GM19023 (cell line): ENCODE results near the gene STARD6.
"Not testable (repeated sequence)": the region's sequence is repeated elsewhere in the genome, so short reads cannot be mapped to it uniquely, and the experiment has no call there.

ENCODE experiments used
- ATAC-seq: cut with Tn5 transposase; IDR thresholded peaks from one replicate; pipeline ENCODE4 v1.9.1; 2021; ENCODE audit warnings: mild to moderate bottlenecking, moderate library complexity; ENCODE audit not compliant: unreplicated experiment

STARD6 gene

GRCh38 chr18:54351186-54351585, 6.5 kb downstream of the STARD6 start:
- no peak for ATAC-seq

- no peak for ATAC-seq
Measured at GRCh38 chr18:54338230-54338629, 19.4 kb downstream of the STARD6 start.

- no peak for ATAC-seq
Measured at GRCh38 chr18:54335638-54336173, 22.0 kb downstream of the STARD6 start.

GRCh38 chr18:54330768-54331548, 26.7 kb downstream of the STARD6 start:
- no peak for ATAC-seq

GRCh38 chr18:54329787-54330186, 27.9 kb downstream of the STARD6 start:
- no peak for ATAC-seq

- ATAC-seq, result no peak
Measured at GRCh38 chr18:54327818-54328217, 29.8 kb downstream of the STARD6 start.

- ATAC-seq, result no peak
Measured at GRCh38 chr18:54323970-54324369, 33.7 kb downstream of the STARD6 start.

GRCh38 chr18:54323561-54323960, 34.1 kb downstream of the STARD6 start:
- ATAC-seq, result no peak

GRCh38 chr18:54316071-54316820, 41.4 kb downstream of the STARD6 start:
- no peak for ATAC-seq

- ATAC-seq, result not testable (repeated sequence)
Measured at GRCh38 chr18:54309564-54309963, 48.1 kb downstream of the STARD6 start.

GRCh38 chr18:54303408-54303807, 54.2 kb downstream of the STARD6 start:
- ATAC-seq, result no peak

GRCh38 chr18:54298991-54299390, 58.7 kb downstream of the STARD6 start:
- not testable (repeated sequence) for ATAC-seq

GRCh38 chr18:54296062-54296461, 61.6 kb downstream of the STARD6 start:
- ATAC-seq, result no peak

GRCh38 chr18:54294274-54294673, 63.4 kb downstream of the STARD6 start:
- no peak for ATAC-seq

GRCh38 chr18:54284981-54285785, 72.5 kb downstream of the STARD6 start:
- ATAC-seq, result peak; percentile 100

GRCh38 chr18:54284535-54284934, 73.1 kb downstream of the STARD6 start:
- ATAC-seq, result peak; percentile 41

GRCh38 chr18:54280220-54280569, 77.5 kb downstream of the STARD6 start:
- ATAC-seq, result no peak

- ATAC-seq, result no peak
Measured at GRCh38 chr18:54279477-54280219, 78.0 kb downstream of the STARD6 start.

- ATAC-seq, result no peak
Measured at GRCh38 chr18:54278615-54279014, 79.0 kb downstream of the STARD6 start.

- no peak for ATAC-seq
Measured at GRCh38 chr18:54277899-54278298, 79.8 kb downstream of the STARD6 start.
